HepG2 (cell line): ENCODE data around the gene MIER2.

Experiments
- ESRRA ChIP-seq: sonication (generic); formaldehyde crosslinking; IDR thresholded peaks from 2 replicates; pipeline ENCODE4 v1.5.1; 2020; ENCODE audit warnings: mild to moderate bottlenecking, low read depth, missing genetic modification reagents
- KMT2B ChIP-seq: IDR thresholded peaks from 2 replicates; pipeline ENCODE4 v1.6.1; 2016; ENCODE audit warnings: missing genetic modification reagents, missing compliant biosample characterization
- MAFF ChIP-seq: IDR thresholded peaks from 2 replicates; pipeline ENCODE4 v1.6.1; 2011; ENCODE audit warnings: low read depth, low read length, improper control_type of control experiment
- NR3C1 ChIP-seq: sonication (generic); formaldehyde crosslinking; IDR thresholded peaks from 2 replicates; pipeline ENCODE4 v1.4.0; 2020; ENCODE audit warnings: missing genetic modification reagents
- POLR2A ChIP-seq, 2 experiments: IDR thresholded peaks; 2 replicates each; pipeline ENCODE4 v1.6.1; 2011; ENCODE audit warnings: low read depth in 2 of 2, low read length in 2 of 2, mild to moderate bottlenecking in 1 of 2, moderate library complexity in 1 of 2; ENCODE audit not compliant: insufficient read depth in 1 of 2
- ZNF274 ChIP-seq: sonication (generic); formaldehyde crosslinking; IDR thresholded peaks from 2 replicates; pipeline ENCODE4 v1.5.1; 2020; ENCODE audit warnings: mild to moderate bottlenecking, missing genetic modification reagents
- ZNF331 ChIP-seq: sonication (generic); formaldehyde crosslinking; IDR thresholded peaks from 2 replicates; pipeline ENCODE4 v1.4.0; 2020; ENCODE audit warnings: missing genetic modification reagents
- TF ChIP-seq, protein P1 (sequence below): sonication (generic); formaldehyde crosslinking; IDR thresholded peaks from 2 replicates; pipeline ENCODE4 v1.5.0; 2020; ENCODE audit warnings: mild to moderate bottlenecking, missing genetic modification reagents, moderate library complexity
- TF ChIP-seq, protein P2 (sequence below): sonication (generic); formaldehyde crosslinking; IDR thresholded peaks from 2 replicates; pipeline ENCODE4 v1.4.0; 2020; ENCODE audit warnings: missing genetic modification reagents

DNA sequence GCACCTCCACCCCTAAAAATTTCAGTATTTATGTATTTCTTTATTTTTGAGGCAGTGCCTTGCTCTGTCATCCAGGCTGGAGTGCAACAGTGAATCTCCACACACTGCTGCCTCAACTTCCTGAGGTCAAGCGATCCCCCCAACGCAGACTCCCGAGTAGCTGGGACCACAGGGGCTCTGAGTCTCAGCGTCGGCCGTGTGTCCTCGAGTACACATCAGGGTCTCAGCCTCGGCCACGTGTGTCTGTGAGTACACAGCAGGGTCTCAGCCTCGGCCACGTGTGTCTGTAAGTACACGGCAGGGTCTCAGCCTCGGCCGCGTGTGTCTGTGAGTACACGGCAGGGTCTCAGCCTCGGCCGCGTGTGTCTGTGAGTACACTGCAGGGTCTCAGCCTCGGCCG is 43.2 kb upstream of the MIER2 start:
- TF ChIP-seq, protein P1, sequence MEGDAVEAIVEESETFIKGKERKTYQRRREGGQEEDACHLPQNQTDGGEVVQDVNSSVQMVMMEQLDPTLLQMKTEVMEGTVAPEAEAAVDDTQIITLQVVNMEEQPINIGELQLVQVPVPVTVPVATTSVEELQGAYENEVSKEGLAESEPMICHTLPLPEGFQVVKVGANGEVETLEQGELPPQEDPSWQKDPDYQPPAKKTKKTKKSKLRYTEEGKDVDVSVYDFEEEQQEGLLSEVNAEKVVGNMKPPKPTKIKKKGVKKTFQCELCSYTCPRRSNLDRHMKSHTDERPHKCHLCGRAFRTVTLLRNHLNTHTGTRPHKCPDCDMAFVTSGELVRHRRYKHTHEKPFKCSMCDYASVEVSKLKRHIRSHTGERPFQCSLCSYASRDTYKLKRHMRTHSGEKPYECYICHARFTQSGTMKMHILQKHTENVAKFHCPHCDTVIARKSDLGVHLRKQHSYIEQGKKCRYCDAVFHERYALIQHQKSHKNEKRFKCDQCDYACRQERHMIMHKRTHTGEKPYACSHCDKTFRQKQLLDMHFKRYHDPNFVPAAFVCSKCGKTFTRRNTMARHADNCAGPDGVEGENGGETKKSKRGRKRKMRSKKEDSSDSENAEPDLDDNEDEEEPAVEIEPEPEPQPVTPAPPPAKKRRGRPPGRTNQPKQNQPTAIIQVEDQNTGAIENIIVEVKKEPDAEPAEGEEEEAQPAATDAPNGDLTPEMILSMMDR (CRISPR knock-in tag): no peak
- TF ChIP-seq NR3C1 (CRISPR knock-in tag) (no peak), POLR2A (IDR thresholded peaks at IDR 0.05; ENCODE audit: insufficient read depth in 1 of 2, low read depth in 2 of 2, low read length in 2 of 2) (no peak), MAFF (no peak), ZNF331 (CRISPR knock-in tag) (no peak), ZNF274 (CRISPR knock-in tag) (no peak), KMT2B (CRISPR knock-in tag) (no peak), ESRRA (no peak)
- TF ChIP-seq, protein P2, sequence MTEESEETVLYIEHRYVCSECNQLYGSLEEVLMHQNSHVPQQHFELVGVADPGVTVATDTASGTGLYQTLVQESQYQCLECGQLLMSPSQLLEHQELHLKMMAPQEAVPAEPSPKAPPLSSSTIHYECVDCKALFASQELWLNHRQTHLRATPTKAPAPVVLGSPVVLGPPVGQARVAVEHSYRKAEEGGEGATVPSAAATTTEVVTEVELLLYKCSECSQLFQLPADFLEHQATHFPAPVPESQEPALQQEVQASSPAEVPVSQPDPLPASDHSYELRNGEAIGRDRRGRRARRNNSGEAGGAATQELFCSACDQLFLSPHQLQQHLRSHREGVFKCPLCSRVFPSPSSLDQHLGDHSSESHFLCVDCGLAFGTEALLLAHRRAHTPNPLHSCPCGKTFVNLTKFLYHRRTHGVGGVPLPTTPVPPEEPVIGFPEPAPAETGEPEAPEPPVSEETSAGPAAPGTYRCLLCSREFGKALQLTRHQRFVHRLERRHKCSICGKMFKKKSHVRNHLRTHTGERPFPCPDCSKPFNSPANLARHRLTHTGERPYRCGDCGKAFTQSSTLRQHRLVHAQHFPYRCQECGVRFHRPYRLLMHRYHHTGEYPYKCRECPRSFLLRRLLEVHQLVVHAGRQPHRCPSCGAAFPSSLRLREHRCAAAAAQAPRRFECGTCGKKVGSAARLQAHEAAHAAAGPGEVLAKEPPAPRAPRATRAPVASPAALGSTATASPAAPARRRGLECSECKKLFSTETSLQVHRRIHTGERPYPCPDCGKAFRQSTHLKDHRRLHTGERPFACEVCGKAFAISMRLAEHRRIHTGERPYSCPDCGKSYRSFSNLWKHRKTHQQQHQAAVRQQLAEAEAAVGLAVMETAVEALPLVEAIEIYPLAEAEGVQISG (CRISPR knock-in tag): no peak
